Bronchial epithelial cell (primary cell): Measurements from ENCODE around the gene SIVA1. TPM values are rescaled to one million over a fixed set of nuclear protein-coding genes. Genes with fewer than 3 reads are reported as not detected.

Experiments used
- DNase-seq: peaks from one replicate; pipeline ENCODE4 v3.0.0-alpha.2; 2010; ENCODE audit warnings: low read depth
- FAIRE-seq: peaks from 2 replicates; lab custom pipeline; 2011; peaks lifted over from hg19 to GRCh38; lab: Jason Lieb, UNC
- H3K27me3 ChIP-seq: 2 replicates; pipeline ENCODE4 v1.5.1; 2011; ENCODE audit warnings: low read length; ENCODE audit not compliant: control insufficient read depth, insufficient read depth
- H3K36me3 ChIP-seq: 2 replicates; pipeline ENCODE4 v1.5.1; 2011; ENCODE audit warnings: low read length; ENCODE audit not compliant: control insufficient read depth, insufficient read depth
- H3K4me3 ChIP-seq: 2 replicates; pipeline ENCODE4 v1.5.1; 2011; ENCODE audit warnings: mild to moderate bottlenecking, low read depth, low read length, control low read depth
- total RNA-seq: library from RNA; depleted of rRNA; stranded (reverse); fragments of >200 nt; gene quantifications from 2 replicates; pipeline ENCODE4 v1.2.1, GENCODE V29; 2014
- TF ChIP-seq, protein P1 (sequence below): IDR thresholded peaks from 2 replicates; pipeline ENCODE4 v1.5.1; 2011; ENCODE audit warnings: mild to moderate bottlenecking, moderate library complexity, low read length, control low read depth, inconsistent platforms; ENCODE audit not compliant: insufficient read depth, severe bottlenecking

Gene SIVA1
- total RNA-seq, 1 donor from 2014 or later, result 85.0 TPM

DNA sequence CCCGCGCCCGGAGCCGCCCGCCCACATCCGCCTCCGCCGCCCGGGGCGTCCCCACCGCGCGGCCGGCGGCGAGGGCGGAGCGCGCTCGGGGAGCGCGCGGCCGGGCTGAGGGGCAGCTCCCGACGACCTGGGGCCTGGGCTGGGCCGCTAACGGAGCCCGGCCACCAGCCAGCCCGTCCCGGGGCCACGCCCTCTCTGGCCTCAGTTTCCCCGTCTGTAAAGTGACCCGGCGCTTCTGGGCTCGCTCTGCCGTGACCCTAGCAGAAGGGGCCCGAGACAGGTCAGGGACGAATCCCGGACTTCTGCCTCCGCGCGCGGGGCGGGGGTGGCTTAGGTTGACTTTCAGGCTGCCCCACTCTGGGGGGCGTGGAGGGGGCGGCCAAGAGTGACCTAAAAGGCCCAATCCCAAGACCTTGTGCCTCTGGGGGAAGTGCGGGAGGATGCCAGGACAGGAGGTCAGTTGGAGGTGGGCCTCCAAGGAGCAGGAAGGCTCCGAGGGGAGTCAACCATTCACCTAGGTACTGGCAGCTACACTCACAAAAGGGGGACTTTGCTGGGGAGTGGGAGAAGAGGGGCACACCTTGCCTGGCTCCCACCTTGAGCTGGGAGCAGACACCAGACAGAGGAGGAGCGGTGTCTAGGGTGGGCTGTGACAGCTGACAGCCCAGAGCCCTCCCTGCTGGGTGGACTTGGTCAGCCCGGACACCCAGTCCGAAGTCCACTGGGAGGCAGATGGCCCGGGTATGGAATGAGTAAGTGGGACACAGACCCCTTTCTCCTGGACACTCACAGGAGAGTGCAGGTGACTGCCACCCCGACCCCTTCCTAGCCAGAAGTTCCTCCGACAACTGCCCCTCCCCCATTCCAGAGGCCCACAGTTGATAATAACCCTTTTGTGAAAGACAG, 43.1 kb downstream of the SIVA1 start:
- Histone ChIP-seq H3K36me3 (peaks cover 15% of the 10 kb centered on the region), H3K27me3 (no peaks in the 10 kb centered on the region), H3K4me3 (peak overlapping the region; percentile 74)
- FAIRE-seq (no peak), DNase-seq (no peak)
- TF ChIP-seq, protein P1, sequence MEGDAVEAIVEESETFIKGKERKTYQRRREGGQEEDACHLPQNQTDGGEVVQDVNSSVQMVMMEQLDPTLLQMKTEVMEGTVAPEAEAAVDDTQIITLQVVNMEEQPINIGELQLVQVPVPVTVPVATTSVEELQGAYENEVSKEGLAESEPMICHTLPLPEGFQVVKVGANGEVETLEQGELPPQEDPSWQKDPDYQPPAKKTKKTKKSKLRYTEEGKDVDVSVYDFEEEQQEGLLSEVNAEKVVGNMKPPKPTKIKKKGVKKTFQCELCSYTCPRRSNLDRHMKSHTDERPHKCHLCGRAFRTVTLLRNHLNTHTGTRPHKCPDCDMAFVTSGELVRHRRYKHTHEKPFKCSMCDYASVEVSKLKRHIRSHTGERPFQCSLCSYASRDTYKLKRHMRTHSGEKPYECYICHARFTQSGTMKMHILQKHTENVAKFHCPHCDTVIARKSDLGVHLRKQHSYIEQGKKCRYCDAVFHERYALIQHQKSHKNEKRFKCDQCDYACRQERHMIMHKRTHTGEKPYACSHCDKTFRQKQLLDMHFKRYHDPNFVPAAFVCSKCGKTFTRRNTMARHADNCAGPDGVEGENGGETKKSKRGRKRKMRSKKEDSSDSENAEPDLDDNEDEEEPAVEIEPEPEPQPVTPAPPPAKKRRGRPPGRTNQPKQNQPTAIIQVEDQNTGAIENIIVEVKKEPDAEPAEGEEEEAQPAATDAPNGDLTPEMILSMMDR, result no peak

DNA sequence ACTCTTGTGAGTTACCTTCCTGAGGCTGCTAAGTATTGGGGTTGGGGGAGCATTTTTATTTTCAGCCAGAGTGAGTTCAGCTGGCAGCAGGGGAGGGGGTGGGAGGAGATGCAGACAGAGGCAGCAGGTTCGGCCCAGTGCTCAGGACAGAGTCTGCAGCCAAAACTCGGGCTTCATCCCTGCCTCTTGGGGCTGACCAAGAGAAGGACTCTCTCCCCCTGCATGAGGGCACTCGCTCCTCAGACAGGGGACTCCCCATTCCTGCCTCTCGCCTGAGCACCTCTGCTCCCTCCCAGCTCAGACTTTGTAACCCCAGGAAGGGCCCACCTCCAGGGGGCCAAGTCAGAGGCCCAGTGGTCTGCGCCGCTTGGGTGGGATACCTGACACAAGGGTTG, 43.7 kb downstream of the SIVA1 start:
- peaks cover 10% of the 10 kb centered on the region for H3K36me3 ChIP-seq
- FAIRE-seq (no peak), DNase-seq (no peak)
- TF ChIP-seq, protein P1, result no peak
- H3K27me3 ChIP-seq, result no peaks in the 10 kb centered on the region
- H3K4me3 ChIP-seq, result no peak overlapping the region

DNA sequence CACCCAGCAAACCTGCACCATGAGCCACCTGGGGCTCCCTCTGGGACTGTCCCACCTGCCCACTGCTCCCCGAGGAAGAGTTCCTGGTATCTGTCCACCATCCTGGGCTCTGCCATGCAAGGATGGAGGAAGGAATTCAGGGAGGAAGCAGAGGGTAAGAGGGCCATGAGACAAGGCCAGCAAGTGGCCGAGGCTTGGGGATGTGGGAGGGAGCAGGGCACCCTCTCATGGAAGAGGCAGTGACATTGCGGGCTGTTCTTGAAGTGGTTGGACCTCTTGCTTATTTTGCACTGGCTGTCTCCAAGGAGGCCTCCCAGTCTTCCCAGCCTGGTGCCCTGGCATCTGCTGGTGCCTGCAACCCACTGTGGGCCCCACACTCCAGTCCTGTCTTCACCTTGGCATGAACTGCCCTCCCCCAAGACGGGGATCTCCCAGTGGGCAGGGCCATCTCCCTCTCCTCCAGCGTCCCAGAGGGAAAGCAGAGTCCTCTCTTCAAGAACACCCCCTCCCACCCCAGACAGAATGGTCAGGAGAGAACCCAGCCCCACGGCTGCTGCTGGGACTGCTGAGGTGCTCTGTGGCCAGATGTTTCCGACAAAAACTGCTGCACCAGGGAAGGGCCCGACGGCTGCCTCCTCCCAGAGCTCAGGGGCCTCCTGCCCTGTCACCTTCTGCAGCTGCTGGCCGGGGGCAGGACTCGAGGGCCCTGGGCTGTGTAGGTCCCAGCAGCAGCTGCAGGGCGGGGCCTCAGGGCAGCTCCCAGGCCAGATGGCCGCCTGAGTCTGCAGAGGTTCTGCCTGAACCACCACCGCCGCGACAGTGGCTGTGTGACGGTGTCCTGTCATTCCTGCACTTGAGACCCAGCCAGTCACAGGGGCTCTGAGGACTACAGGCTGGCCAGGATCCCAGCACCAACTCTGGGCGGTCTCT, 44.4 kb downstream of the SIVA1 start:
- Histone ChIP-seq H3K27me3 (no peaks in the 10 kb centered on the region), H3K4me3 (no peak overlapping the region), H3K36me3 (peaks cover 7% of the 10 kb centered on the region)
- TF ChIP-seq, protein P1, result no peak
- DNase-seq, result no peak
- no peak for FAIRE-seq

DNA sequence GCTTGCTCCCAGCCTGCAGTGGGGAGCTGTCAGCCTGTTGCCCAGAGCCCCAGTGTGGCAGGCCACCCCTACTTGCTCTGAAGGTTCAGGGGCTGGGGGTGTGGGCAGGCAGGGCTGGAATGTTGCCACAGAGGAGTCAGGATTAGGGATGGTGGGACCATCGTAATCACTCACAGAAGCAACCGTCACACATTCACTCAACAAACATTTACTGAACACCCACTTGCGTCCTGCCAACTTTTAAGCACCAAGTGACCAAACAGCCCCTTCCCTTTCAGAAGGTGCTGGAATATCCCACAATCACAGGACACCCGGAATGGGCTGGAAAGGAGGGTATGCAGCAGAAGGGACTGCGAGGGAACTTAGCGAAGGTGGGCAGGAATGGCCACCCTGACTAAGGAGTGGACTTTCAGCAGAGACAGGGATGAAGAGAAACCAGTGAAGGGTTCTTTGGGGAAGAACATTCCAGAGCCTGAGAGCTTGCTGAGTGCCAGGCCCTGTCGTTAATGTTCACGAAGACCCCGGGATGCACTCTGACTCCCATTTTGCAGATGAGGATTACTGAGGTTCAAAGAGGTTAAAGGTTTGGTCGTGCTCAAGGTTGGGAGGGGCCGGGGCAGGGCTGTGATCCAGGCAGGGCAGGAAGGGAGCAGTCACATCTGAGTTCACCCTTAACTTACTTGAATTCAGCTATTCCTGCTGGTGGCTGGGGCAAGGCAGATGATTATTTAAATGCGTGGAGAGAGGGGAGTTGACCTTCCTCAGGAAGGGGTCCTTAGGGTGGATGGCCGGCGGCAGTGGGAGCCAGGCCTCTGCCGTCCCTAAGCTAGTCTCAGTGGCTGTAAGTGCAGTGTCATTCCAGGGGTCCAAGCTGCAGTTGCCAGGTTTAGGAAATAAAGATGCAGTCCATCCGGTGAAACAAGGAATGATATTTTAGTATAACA, 45.6 kb downstream of the SIVA1 start:
- DNase-seq (no peak), FAIRE-seq (no peak)
- no peaks in the 10 kb centered on the region for H3K27me3 ChIP-seq
- TF ChIP-seq, protein P1, result no peak
- no peak overlapping the region for H3K4me3 ChIP-seq
- H3K36me3 ChIP-seq, result peaks cover 3% of the 10 kb centered on the region
